Bronchial smooth muscle cell (primary cell): ENCODE data around the gene CARD9. TPM values are rescaled to one million over a fixed set of nuclear protein-coding genes. Genes with fewer than 3 reads are reported as not detected.

Experiments used
- total RNA-seq: library from RNA; depleted of rRNA; stranded (reverse); fragments of >200 nt; gene quantifications from 2 replicates; pipeline ENCODE4 v1.2.1, GENCODE V29; 2014

CARD9 gene
- 0.77 and 0.79 TPM in 2 replicates for total RNA-seq

GRCh38 chr9:136373300-136374182 lies at the start of gene CARD9:
Gene CARD9 (minus strand): TSS chr9:136373669. CDS start chr9:136372078, 1,591 bp downstream.

GRCh38 chr9:136410500-136411287 lies 37.2 kb upstream of the CARD9 start, which contains the start of the genes ENTR1 and PMPCA:
Gene ENTR1 (minus strand): TSS chr9:136410614. CDS start chr9:136410397, 217 bp downstream.
Gene PMPCA (plus strand): TSS chr9:136410658. CDS start chr9:136410669, 11 bp downstream.

GRCh38 chr9:136400038-136400834 lies 26.8 kb upstream of the CARD9 start, which contains the start of gene SNAPC4:
Gene SNAPC4 (minus strand): TSS chr9:136400170. CDS start chr9:136398428, 1,742 bp downstream.

GRCh38 chr9:136363106-136363948 lies 10.1 kb downstream of the CARD9 start, which contains the start of gene DNLZ:
Gene DNLZ (minus strand): TSS chr9:136363744. CDS start chr9:136363714, 30 bp downstream.

GRCh38 chr9:136327304-136327974 lies 46.0 kb downstream of the CARD9 start, which contains the start of gene GPSM1:
Gene GPSM1 (plus strand): TSS chr9:136327539. CDS start chr9:136327696, 157 bp downstream.

Other genes with a start within 250 kb of the CARD9 start
- not detected in 2 replicates for gene LHX3, start 168.5 kb downstream of the CARD9 start, total RNA-seq
- 4.3 and 4.4 TPM in 2 replicates for gene QSOX2, start 127.9 kb downstream of the CARD9 start, total RNA-seq
- gene CCDC187, start 69.6 kb downstream of the CARD9 start, total RNA-seq: under 0.01 TPM in 2 replicates
- 70.9 and 79.5 TPM in 2 replicates for gene GPSM1, start 46.1 kb downstream of the CARD9 start, total RNA-seq
- 14.5 and 15.6 TPM in 2 replicates for gene DNLZ, start 9.9 kb downstream of the CARD9 start, total RNA-seq
- gene SNAPC4, start 26.5 kb upstream of the CARD9 start, total RNA-seq: 3.6 and 4.6 TPM in 2 replicates
- 19.5 and 22.6 TPM in 2 replicates for gene ENTR1, start 36.9 kb upstream of the CARD9 start, total RNA-seq
- 30.7 and 36.9 TPM in 2 replicates for gene PMPCA, start 37.0 kb upstream of the CARD9 start, total RNA-seq
- gene INPP5E, start 66.2 kb upstream of the CARD9 start, total RNA-seq: 4.5 and 4.6 TPM in 2 replicates
- gene SEC16A, start 109.4 kb upstream of the CARD9 start, total RNA-seq: 10.4 and 12.3 TPM in 2 replicates
- gene NOTCH1, start 172.4 kb upstream of the CARD9 start, total RNA-seq: 11.8 and 17.3 TPM in 2 replicates